Fibroblast of villous mesenchyme (primary cell): ENCODE measurements around the gene CDC5L. TPM values are rescaled to one million over a fixed set of nuclear protein-coding genes. Genes with fewer than 3 reads are reported as not detected.
A peak's percentile ranks its signal among the peaks of the same experiment; 100 is the strongest.

Experiments
- DNase-seq: peaks from one replicate; pipeline ENCODE4 v3.0.0-alpha.2; 2010; ENCODE audit warnings: low read depth
- H3K4me3 ChIP-seq: 2 replicates; pipeline ENCODE4 v1.5.1; 2011; ENCODE audit warnings: low read depth, mild to moderate bottlenecking, low read length
- total RNA-seq: library from RNA; depleted of rRNA; stranded (reverse); fragments of >200 nt; gene quantifications from 2 replicates; pipeline ENCODE4 v1.2.3, GENCODE V29; 2012
- TF ChIP-seq, protein P1 (sequence below): IDR thresholded peaks from 2 replicates; pipeline ENCODE4 v1.5.1; 2012; ENCODE audit warnings: low read depth, mild to moderate bottlenecking, low read length; ENCODE audit not compliant: insufficient read depth

CDC5L gene
- total RNA-seq, 1 donor: 24.2 TPM

GRCh38 chr6:44472250-44472945, 84.9 kb downstream of the CDC5L start:
- DNase-seq: no peak
- TF ChIP-seq, protein P1, sequence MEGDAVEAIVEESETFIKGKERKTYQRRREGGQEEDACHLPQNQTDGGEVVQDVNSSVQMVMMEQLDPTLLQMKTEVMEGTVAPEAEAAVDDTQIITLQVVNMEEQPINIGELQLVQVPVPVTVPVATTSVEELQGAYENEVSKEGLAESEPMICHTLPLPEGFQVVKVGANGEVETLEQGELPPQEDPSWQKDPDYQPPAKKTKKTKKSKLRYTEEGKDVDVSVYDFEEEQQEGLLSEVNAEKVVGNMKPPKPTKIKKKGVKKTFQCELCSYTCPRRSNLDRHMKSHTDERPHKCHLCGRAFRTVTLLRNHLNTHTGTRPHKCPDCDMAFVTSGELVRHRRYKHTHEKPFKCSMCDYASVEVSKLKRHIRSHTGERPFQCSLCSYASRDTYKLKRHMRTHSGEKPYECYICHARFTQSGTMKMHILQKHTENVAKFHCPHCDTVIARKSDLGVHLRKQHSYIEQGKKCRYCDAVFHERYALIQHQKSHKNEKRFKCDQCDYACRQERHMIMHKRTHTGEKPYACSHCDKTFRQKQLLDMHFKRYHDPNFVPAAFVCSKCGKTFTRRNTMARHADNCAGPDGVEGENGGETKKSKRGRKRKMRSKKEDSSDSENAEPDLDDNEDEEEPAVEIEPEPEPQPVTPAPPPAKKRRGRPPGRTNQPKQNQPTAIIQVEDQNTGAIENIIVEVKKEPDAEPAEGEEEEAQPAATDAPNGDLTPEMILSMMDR: no peak

DNA sequence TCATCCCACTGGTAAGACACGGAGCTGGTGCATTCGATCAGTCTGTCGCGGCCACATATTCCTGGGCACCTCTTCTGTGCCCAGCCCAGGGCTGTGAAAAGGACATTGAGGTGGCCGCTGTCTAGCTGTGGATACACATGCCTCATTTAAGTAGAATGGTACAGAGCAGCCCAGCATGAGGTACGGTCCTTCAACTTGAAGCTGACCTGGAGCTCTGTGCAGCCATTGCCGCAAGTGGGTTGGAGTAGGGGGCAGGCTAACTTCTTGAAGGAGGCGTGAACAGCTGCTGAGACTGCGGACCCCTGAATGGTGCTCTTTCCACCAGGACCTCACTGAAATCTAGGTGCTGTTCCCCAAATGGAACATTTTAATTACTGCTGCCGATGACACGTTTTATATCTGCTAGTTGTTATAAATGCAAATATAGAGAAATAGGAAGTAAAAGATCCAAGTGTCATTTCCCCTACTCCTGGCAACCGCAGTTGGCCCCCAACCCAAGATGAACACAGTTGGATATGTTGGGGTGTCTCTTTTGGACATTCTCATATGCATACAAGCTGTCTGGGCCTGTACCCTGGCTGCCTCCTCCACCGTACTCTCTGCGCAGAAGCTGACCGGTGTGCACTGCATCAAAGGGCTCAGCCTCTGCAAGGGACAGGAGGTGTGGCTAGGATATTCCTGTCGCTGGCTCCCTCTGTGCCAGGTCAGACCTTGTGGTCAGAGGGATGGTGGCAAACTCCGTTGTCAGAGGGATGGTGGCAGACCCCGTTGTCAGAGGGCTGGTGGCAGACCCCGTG, 86.1 kb downstream of the CDC5L start:
- DNase-seq: no peak
- H3K4me3 ChIP-seq: no peak overlapping the region
- TF ChIP-seq, protein P1: no peak

More at GRCh38 chr6:44472250-44472945, 84.9 kb downstream of the CDC5L start:
- no peak overlapping the region for H3K4me3 ChIP-seq

DNA sequence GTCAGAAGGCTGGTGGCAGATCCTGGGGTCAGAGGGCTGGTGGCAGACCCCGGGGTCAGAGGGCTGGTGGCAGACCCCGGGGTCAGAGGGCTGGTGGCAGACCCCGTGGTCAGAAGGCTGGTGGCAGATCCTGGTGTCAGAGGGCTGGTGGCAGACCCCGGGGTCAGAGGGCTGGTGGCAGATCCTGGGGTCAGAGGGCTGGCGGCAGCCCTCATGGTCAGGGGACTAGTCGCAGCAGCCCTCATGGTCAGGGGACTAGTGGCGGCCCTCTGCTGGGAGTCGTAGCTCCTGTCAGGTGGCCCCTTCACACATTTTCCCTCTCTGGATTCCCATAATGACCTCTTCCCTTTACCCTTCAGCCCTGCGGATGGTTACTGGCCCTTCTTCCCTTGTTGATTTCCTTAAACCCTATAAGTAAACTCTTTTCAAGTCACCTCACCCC, 86.7 kb downstream of the CDC5L start:
- TF ChIP-seq, protein P1: no peak
- DNase-seq: no peak
- no peak overlapping the region for H3K4me3 ChIP-seq

DNA sequence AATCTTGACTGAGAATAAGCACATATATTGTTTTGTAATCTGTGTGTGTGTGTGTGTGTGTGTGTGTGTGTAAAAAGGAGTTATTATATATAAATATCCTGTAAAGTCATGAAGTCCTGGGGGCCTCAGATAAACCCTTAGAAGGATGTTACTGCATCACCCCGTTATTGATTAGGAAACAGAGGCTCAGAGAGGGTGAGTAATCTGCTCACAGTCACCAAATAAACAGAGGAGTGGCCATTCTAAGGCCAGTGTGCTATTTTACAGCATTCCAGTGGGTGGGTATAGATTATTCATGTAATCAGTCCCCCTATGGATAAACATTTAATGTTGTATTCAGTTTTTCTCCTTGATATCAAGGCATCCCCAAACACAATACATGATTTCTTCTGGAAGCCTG, 87.1 kb downstream of the CDC5L start:
- DNase-seq: no peak
- TF ChIP-seq, protein P1: no peak
- no peak overlapping the region for H3K4me3 ChIP-seq

- no peak overlapping the region for H3K4me3 ChIP-seq
- no peak for DNase-seq
- TF ChIP-seq, protein P1: no peak
These were observed 87.9 kb downstream of the CDC5L start for GRCh38 chr6:44475417-44475778.

DNA sequence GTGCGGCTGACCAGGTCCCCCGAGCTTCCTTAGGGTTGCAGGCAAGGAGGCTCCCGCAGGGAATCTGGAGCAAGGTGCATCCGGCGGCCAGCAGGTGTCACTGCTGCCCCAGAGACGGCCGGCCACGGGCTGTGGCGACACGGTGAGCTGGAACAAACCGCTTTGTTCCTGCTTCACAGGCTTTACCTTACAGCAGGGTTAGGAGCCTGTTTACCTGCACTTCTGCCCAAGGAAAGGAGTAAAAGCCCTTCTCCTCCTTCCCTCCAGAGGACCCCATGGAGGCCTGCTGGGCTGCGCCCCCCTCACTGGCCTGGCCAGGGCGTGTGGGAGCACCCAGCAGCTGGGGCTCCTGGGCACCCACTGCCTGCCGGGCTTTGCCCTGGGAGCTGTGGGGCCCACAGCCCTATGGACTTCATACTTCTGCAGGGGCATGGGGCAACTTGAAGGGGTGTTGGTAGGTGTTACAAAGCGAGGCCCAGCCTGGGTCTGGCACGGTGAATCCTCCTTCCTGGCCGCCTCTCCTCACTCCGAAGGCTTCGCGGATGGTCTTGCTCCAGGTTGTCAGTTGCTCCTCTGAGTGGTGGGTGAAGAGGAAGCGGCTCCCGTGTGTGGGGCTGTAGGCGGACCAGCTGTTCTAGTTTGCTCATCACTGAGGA, 88.4 kb downstream of the CDC5L start:
- TF ChIP-seq, protein P1: peak; percentile 92
- peak; percentile 69 for DNase-seq
- no peak overlapping the region for H3K4me3 ChIP-seq
